Stromal cell of bone marrow (primary cell): ENCODE results near the gene CACNA2D1.
"Not testable (repeated sequence)": the region's sequence is repeated elsewhere in the genome, so short reads cannot be mapped to it uniquely, and the experiment has no call there.

Source experiments
- DNase-seq: peaks from one replicate; pipeline ENCODE4 v3.0.0-alpha.2; 2012; ENCODE audit warnings: low read depth

The CACNA2D1 gene

GRCh38 chr7:82166260-82167015, 277.1 kb downstream of the CACNA2D1 start:
- DNase-seq, result no peak

- peak; percentile 72 for DNase-seq
These were observed 278.8 kb downstream of the CACNA2D1 start for GRCh38 chr7:82164813-82165212.

- no peak for DNase-seq
These were observed 279.2 kb downstream of the CACNA2D1 start for GRCh38 chr7:82164410-82164809.

- DNase-seq, result no peak
These were observed 280.0 kb downstream of the CACNA2D1 start for GRCh38 chr7:82163586-82163985.

- no peak for DNase-seq
These were observed 281.3 kb downstream of the CACNA2D1 start for GRCh38 chr7:82162289-82162688.

- no peak for DNase-seq
These were observed 285.2 kb downstream of the CACNA2D1 start for GRCh38 chr7:82158327-82158726.

GRCh38 chr7:82156893-82157292, 286.7 kb downstream of the CACNA2D1 start:
- no peak for DNase-seq

GRCh38 chr7:82156168-82156567, 287.4 kb downstream of the CACNA2D1 start:
- DNase-seq, result no peak

GRCh38 chr7:82154728-82155127, 288.8 kb downstream of the CACNA2D1 start:
- DNase-seq, result no peak

- no peak for DNase-seq
These were observed 289.8 kb downstream of the CACNA2D1 start for GRCh38 chr7:82153776-82154175.

GRCh38 chr7:82152858-82153257, 290.7 kb downstream of the CACNA2D1 start:
- DNase-seq, result no peak

- DNase-seq, result no peak
These were observed 297.1 kb downstream of the CACNA2D1 start for GRCh38 chr7:82146491-82146890.

GRCh38 chr7:82142263-82142864, 301.2 kb downstream of the CACNA2D1 start:
- DNase-seq, result no peak

- no peak for DNase-seq
These were observed 302.1 kb downstream of the CACNA2D1 start for GRCh38 chr7:82141427-82141826.

GRCh38 chr7:82140608-82141007, 303.0 kb downstream of the CACNA2D1 start:
- not testable (repeated sequence) for DNase-seq

- peak; percentile 28 for DNase-seq
These were observed 312.4 kb downstream of the CACNA2D1 start for GRCh38 chr7:82131215-82131614.

- no peak for DNase-seq
These were observed 314.5 kb downstream of the CACNA2D1 start for GRCh38 chr7:82129091-82129490.

GRCh38 chr7:82128546-82128945, 315.0 kb downstream of the CACNA2D1 start:
- no peak for DNase-seq

- no peak for DNase-seq
These were observed 317.0 kb downstream of the CACNA2D1 start for GRCh38 chr7:82126576-82126975.

- DNase-seq, result no peak
These were observed 319.1 kb downstream of the CACNA2D1 start for GRCh38 chr7:82124445-82124844.

- DNase-seq, result no peak
These were observed 321.3 kb downstream of the CACNA2D1 start for GRCh38 chr7:82122275-82122674.

- no peak for DNase-seq
These were observed 329.3 kb downstream of the CACNA2D1 start for GRCh38 chr7:82114237-82114636.

GRCh38 chr7:82110146-82110840, 333.3 kb downstream of the CACNA2D1 start:
- DNase-seq, result no peak
